PFSK-1 (cell line): ENCODE data around the gene PSME2.

ENCODE experiments used
- FOXP2 ChIP-seq: optimal IDR thresholded peaks from 2 replicates; pipeline ENCODE3; 2011; ENCODE audit warnings: borderline replicate concordance, control low read depth, inconsistent platforms; ENCODE audit not compliant: insufficient read depth; ENCODE audit errors: extremely low read length, extremely low read depth
- POLR2AphosphoS5 ChIP-seq: IDR thresholded peaks from 2 replicates; pipeline ENCODE4 v1.6.1; 2012; ENCODE audit warnings: low read depth, mild to moderate bottlenecking, control low read depth, low read length, moderate library complexity
- REST ChIP-seq, 2 experiments: IDR thresholded peaks; 2 replicates each; pipeline versions ENCODE4 v1.6.1 to v1.8.0; 2011 to 2012; ENCODE audit warnings: low read depth in 2 of 2, low read length in 2 of 2, control low read depth in 1 of 2, inconsistent platforms in 1 of 2, mild to moderate bottlenecking in 1 of 2, moderate library complexity in 1 of 2; ENCODE audit not compliant: insufficient read depth in 1 of 2
- SIN3A ChIP-seq: IDR thresholded peaks from 2 replicates; pipeline ENCODE4 v1.6.1; 2012; ENCODE audit warnings: mild to moderate bottlenecking, low read length, moderate library complexity, borderline replicate concordance; ENCODE audit not compliant: insufficient read depth
- TAF1 ChIP-seq: IDR thresholded peaks from 2 replicates; pipeline ENCODE4 v1.6.1; 2012; ENCODE audit warnings: low read length, control low read depth, borderline replicate concordance; ENCODE audit not compliant: insufficient read depth

The PSME2 gene

GRCh38 chr14:24129410-24129998 lies 16.9 kb downstream of the PSME2 start:
- no peak for TF ChIP-seq REST (IDR thresholded peaks at IDR 0.05; ENCODE audit: insufficient read depth in 1 of 2, low read depth in 2 of 2, low read length in 2 of 2)
- no peak for TF ChIP-seq TAF1
- no peak for TF ChIP-seq SIN3A
- no peak for TF ChIP-seq POLR2AphosphoS5
- TF ChIP-seq FOXP2 = no peak

DNA sequence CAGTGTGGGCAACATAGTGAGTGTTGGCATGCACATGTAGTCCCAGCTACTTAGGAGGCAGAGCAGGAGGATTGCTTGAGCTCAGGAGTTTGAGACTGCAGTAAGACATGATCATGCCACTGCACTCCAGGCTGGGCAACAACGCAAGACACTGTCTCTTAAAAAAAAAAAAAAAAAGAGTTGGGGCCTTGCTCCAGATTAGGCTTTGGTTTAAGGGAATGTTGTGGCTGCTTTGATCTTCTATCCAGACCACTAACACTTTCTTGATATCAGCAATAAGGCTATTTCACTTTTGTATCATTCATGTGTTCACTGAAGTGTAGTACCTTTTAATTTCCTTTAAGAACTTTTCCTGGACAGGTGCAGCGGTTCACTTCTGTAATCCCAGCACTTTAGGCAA lies 18.7 kb downstream of the PSME2 start:
- TF ChIP-seq REST (IDR thresholded peaks at IDR 0.05; ENCODE audit: insufficient read depth in 1 of 2, low read depth in 2 of 2, low read length in 2 of 2) (no peak), SIN3A (no peak), POLR2AphosphoS5 (no peak), FOXP2 (no peak), TAF1 (no peak)

- TF ChIP-seq SIN3A = no peak
- TF ChIP-seq REST (IDR thresholded peaks at IDR 0.05; ENCODE audit: insufficient read depth in 1 of 2, low read depth in 2 of 2, low read length in 2 of 2) = no peak
- no peak for TF ChIP-seq TAF1
- TF ChIP-seq POLR2AphosphoS5 = no peak
- TF ChIP-seq FOXP2 = no peak
These were observed 19.5 kb downstream of the PSME2 start for GRCh38 chr14:24126939-24127338.

GRCh38 chr14:24123424-24124417 lies 22.7 kb downstream of the PSME2 start:
- TF ChIP-seq SIN3A (no peak), TAF1 (no peak), POLR2AphosphoS5 (no peak), FOXP2 (no peak), REST (IDR thresholded peaks at IDR 0.05; ENCODE audit: insufficient read depth in 1 of 2, low read depth in 2 of 2, low read length in 2 of 2) (no peak)
